Measurements from ENCODE around the gene C1orf167. TPM values are rescaled to one million over a fixed set of nuclear protein-coding genes. Genes with fewer than 3 reads are reported as not detected.
A peak's percentile ranks its signal among the peaks of the same experiment; 100 is the strongest.
"Not testable (repeated sequence)": the region's sequence is repeated elsewhere in the genome, so short reads cannot be mapped to it uniquely, and the experiment has no call there.

C1orf167 gene
- total and polyA plus RNA-seq, 2 donors from 2014 or later = 1.9 to 4.2 TPM

DNA sequence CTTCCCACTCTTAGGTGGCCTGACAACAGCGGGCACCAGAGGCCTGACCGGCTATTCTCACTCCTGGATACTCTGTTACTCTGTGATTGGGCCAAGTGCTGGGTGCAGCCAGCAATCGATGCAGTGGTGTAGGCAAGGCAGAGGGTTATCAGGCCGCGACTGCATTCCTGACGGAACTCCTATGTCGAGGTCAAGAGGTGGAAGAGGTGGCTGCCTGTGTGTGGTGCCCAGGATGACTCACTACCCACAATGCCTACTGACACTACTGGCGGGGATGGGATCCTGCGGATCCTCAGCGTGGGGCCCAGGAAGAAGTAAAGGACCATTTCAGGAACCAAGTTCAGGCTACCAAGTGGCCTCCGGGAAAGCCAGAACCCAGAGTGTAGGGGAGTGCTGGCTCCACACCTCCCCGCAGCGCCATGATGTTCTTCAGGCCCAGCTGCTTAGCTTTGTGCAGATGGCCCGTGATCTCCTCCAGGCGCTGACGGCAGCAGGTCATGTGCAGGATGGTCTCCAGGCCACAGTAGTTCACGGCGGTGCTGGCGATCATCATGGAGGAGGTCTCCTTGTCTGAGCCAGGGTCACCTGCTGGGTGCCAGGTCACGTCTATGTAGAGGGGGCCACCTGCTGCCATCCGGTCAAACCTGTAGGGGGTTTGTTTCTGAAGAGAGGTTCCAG, 38.9 kb downstream of the C1orf167 start:
- peak in 2 of 5 donors; percentile 41 to 77 for DNase-seq
- no peak for FAIRE-seq
- H3K4me1 ChIP-seq (ENCODE audit: control insufficient read depth in 2 of 3, insufficient read depth in 2 of 3, low read depth in 1 of 3, low read length in 3 of 3) = peaks cover 11 to 41% (median 25%) of the 10 kb centered on the region in 3 donors
- no peaks in the 10 kb centered on the region for H3K9me3 ChIP-seq (ENCODE audit: control insufficient read depth in 2 of 3, insufficient read depth in 1 of 3, low read length in 3 of 3)
- no peaks in the 10 kb centered on the region for H3K27me3 ChIP-seq (ENCODE audit: control insufficient read depth, insufficient read depth, low read length)
- intact Hi-C loops (cut with DNase I) = no loop called here
- TF ChIP-seq, protein P1, sequence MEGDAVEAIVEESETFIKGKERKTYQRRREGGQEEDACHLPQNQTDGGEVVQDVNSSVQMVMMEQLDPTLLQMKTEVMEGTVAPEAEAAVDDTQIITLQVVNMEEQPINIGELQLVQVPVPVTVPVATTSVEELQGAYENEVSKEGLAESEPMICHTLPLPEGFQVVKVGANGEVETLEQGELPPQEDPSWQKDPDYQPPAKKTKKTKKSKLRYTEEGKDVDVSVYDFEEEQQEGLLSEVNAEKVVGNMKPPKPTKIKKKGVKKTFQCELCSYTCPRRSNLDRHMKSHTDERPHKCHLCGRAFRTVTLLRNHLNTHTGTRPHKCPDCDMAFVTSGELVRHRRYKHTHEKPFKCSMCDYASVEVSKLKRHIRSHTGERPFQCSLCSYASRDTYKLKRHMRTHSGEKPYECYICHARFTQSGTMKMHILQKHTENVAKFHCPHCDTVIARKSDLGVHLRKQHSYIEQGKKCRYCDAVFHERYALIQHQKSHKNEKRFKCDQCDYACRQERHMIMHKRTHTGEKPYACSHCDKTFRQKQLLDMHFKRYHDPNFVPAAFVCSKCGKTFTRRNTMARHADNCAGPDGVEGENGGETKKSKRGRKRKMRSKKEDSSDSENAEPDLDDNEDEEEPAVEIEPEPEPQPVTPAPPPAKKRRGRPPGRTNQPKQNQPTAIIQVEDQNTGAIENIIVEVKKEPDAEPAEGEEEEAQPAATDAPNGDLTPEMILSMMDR (IDR thresholded peaks at IDR 0.05; ENCODE audit: borderline replicate concordance, extremely low read depth, insufficient read depth) = no peak
- H3K27ac ChIP-seq (ENCODE audit: low read depth in 2 of 2, low read length in 2 of 2) = no peak overlapping the region
- H3K4me3 ChIP-seq (ENCODE audit: low read length in 3 of 3) = no peak overlapping the region
- H3K36me3 ChIP-seq (ENCODE audit: control insufficient read depth in 2 of 3, insufficient read depth in 3 of 3, low read length in 3 of 3) = peaks cover 0 to 20% (median 16%) of the 10 kb centered on the region in 3 donors
- no peak overlapping the region for H3K9ac ChIP-seq (ENCODE audit: low read length in 3 of 3)

DNA sequence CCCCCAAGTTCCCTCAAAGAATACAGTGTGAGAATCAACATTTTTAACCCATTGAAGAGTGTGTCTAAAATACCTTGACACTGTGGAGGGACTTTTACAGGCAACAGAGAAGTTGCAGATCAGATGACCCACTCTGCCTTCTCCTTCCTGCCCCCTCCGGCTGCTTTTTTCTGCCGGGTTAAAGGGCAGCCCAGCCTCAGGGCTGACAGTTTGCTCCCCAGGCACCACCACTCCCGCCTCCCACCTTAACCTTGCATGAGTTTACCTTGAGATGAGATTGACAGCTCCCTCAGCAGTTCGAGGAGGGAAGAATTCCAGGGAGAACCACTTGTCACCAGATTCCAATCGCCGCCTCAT, 40.6 kb downstream of the C1orf167 start:
- no peak for FAIRE-seq
- DNase-seq = peak in 3 of 5 donors; percentile 44 to 48 (median 47)
- peak overlapping the region; percentile 5 to 78 (median 29) for H3K9ac ChIP-seq (ENCODE audit: low read length in 3 of 3)
- H3K4me3 ChIP-seq (ENCODE audit: low read length in 3 of 3) = peak overlapping the region; percentile 63 to 80 (median 80)
- H3K9me3 ChIP-seq (ENCODE audit: control insufficient read depth in 2 of 3, insufficient read depth in 1 of 3, low read length in 3 of 3) = no peaks in the 10 kb centered on the region
- TF ChIP-seq, protein P1 (IDR thresholded peaks at IDR 0.05; ENCODE audit: borderline replicate concordance, extremely low read depth, insufficient read depth) = no peak
- H3K27ac ChIP-seq (ENCODE audit: low read depth in 2 of 2, low read length in 2 of 2) = peak overlapping the region; percentile 88 to 90
- H3K27me3 ChIP-seq (ENCODE audit: control insufficient read depth, insufficient read depth, low read length) = no peaks in the 10 kb centered on the region
- H3K4me1 ChIP-seq (ENCODE audit: control insufficient read depth in 2 of 3, insufficient read depth in 2 of 3, low read depth in 1 of 3, low read length in 3 of 3) = peaks cover 11 to 41% (median 27%) of the 10 kb centered on the region in 3 donors
- intact Hi-C loops (cut with DNase I) = no loop called here
- H3K36me3 ChIP-seq (ENCODE audit: control insufficient read depth in 2 of 3, insufficient read depth in 3 of 3, low read length in 3 of 3) = peaks cover 0 to 16% (median 16%) of the 10 kb centered on the region in 3 donors

DNA sequence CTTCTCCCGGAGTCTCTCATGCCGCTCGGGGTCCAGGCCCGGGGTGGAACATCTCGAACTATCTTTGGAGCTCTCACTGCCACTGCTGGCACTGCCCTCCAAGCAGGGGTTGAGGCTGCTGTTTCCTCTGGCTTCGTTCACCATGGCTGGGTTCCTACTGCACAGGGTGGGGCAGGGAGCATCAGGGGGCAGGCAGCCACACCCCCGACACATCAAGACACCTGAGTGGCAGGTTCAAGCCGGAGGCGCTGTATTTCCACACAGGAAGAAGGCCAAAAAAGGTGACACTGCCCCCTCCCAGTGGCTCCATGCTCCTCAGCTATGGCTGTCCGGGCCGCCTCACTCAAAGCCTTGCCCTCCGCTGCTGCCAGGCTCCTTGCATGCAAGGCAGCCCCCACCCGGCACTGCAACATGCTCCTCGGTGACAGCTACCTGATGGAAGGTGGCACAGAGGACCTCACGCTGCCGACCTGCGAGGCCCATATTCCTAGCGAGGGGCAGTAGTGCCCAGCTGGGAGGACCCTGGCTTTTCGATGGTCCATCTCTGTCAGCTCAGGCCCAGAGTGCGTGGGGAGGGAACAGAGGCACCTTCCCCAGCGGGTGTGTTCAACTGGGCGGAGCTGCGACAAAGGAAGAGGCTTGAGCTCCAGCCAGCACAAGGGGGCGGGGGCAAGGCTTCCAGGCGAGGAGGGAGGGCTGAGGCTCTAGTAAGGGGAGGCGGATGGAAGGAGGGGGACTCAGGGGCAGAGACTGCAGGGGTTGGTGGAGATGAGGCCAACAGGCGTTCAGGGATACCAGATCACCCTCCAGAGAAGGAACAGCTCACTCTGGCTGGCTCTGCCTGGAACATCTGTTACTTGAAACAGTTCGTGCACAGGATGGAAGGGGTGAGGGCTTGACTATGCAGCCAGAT, 41.2 kb downstream of the C1orf167 start:
- intact Hi-C loops (cut with DNase I) = no loop called here
- Histone ChIP-seq H3K9ac (ENCODE audit: low read length in 3 of 3) (peak overlapping the region; percentile 37 to 78 (median 66)), H3K4me3 (ENCODE audit: low read length in 3 of 3) (peak overlapping the region; percentile 63 to 80 (median 80)), H3K27ac (ENCODE audit: low read depth in 2 of 2, low read length in 2 of 2) (peak overlapping the region; percentile 88 to 90), H3K36me3 (ENCODE audit: control insufficient read depth in 2 of 3, insufficient read depth in 3 of 3, low read length in 3 of 3) (peaks cover 0 to 16% (median 16%) of the 10 kb centered on the region in 3 donors), H3K4me1 (ENCODE audit: control insufficient read depth in 2 of 3, insufficient read depth in 2 of 3, low read depth in 1 of 3, low read length in 3 of 3) (peaks cover 11 to 38% (median 31%) of the 10 kb centered on the region in 3 donors), H3K27me3 (ENCODE audit: control insufficient read depth, insufficient read depth, low read length) (no peaks in the 10 kb centered on the region), H3K9me3 (ENCODE audit: control insufficient read depth in 2 of 3, insufficient read depth in 1 of 3, low read length in 3 of 3) (no peaks in the 10 kb centered on the region)
- TF ChIP-seq, protein P1 (IDR thresholded peaks at IDR 0.05; ENCODE audit: borderline replicate concordance, extremely low read depth, insufficient read depth) = no peak
- DNase-seq (peak; percentile 94 to 98 (median 96)), FAIRE-seq (no peak)

GRCh38 chr1:11803924-11804665, 42.1 kb downstream of the C1orf167 start:
- intact Hi-C loops (cut with DNase I); H3K27me3 ChIP-seq (ENCODE audit: control insufficient read depth, insufficient read depth, low read length); FAIRE-seq; H3K9me3 ChIP-seq (ENCODE audit: control insufficient read depth in 2 of 3, insufficient read depth in 1 of 3, low read length in 3 of 3): not testable (repeated sequence)
- Histone ChIP-seq H3K4me1 (ENCODE audit: control insufficient read depth in 2 of 3, insufficient read depth in 2 of 3, low read depth in 1 of 3, low read length in 3 of 3) (peaks cover 11 to 36% (median 29%) of the 10 kb centered on the region in 3 donors), H3K9ac (ENCODE audit: low read length in 3 of 3) (peak overlapping the region in 2 of 3 donors; percentile 37 to 78), H3K4me3 (ENCODE audit: low read length in 3 of 3) (peak overlapping the region; percentile 63 to 80 (median 80)), H3K36me3 (ENCODE audit: control insufficient read depth in 2 of 3, insufficient read depth in 3 of 3, low read length in 3 of 3) (peaks cover 2 to 20% (median 13%) of the 10 kb centered on the region in 3 donors), H3K27ac (ENCODE audit: low read depth in 2 of 2, low read length in 2 of 2) (peak overlapping the region; percentile 90 to 99)
- peak in 1 of 5 donors; percentile 34 for DNase-seq
